ENCODE measurements around the gene MORC3.

DNA sequence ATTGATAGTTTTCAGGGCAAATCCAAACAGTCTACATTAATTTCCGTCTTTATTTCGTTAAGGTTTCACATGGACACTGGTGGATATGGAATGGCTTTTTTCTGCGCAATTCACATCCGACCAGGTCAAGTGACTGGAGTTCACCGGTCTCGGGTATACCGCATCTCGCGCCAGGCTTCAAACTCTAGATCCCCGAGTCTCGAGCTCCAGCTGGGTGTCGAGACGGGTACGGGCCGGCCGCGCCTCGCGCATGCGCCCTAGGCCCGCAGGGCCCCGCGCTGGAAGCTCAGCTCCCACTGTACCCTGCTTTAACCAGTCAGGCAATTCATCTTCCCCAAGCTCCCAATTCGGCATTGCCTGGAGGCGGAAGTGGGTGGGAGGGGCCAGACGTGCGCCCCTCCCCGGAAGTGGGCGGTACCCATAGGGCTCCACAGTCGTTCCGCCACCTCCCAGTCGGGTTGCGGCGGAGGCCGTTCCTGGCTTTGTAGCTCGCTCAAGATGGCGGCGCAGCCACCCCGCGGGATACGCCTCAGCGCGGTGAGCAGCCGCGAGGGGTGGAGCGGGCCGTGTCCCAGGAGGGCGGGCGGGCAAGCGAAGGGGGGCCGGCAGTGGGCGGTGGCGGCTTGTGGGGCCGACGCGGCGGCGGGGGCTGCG lies at the start of gene MORC3:
- TF ChIP-seq ZNF777 (tag by site-specific recombination; IDR thresholded peaks at IDR 0.05; ENCODE audit: borderline replicate concordance), result no peak
- TF ChIP-seq, protein P1, sequence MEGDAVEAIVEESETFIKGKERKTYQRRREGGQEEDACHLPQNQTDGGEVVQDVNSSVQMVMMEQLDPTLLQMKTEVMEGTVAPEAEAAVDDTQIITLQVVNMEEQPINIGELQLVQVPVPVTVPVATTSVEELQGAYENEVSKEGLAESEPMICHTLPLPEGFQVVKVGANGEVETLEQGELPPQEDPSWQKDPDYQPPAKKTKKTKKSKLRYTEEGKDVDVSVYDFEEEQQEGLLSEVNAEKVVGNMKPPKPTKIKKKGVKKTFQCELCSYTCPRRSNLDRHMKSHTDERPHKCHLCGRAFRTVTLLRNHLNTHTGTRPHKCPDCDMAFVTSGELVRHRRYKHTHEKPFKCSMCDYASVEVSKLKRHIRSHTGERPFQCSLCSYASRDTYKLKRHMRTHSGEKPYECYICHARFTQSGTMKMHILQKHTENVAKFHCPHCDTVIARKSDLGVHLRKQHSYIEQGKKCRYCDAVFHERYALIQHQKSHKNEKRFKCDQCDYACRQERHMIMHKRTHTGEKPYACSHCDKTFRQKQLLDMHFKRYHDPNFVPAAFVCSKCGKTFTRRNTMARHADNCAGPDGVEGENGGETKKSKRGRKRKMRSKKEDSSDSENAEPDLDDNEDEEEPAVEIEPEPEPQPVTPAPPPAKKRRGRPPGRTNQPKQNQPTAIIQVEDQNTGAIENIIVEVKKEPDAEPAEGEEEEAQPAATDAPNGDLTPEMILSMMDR (tag by site-specific recombination; IDR thresholded peaks at IDR 0.05), result no peak
- no peak for TF ChIP-seq ZNF571 (tag by site-specific recombination; IDR thresholded peaks at IDR 0.05)
- TF ChIP-seq KLF9 (tag by site-specific recombination; IDR thresholded peaks at IDR 0.05; ENCODE audit: low read depth), result peak; percentile 68; the same call in 1 of the 2 replicates
- 0 out of 2 replicates have a peak, but pooled peaks have one; percentile 3 for TF ChIP-seq GLI4 (tag by site-specific recombination; IDR thresholded peaks at IDR 0.05)
- TF ChIP-seq, protein P2, sequence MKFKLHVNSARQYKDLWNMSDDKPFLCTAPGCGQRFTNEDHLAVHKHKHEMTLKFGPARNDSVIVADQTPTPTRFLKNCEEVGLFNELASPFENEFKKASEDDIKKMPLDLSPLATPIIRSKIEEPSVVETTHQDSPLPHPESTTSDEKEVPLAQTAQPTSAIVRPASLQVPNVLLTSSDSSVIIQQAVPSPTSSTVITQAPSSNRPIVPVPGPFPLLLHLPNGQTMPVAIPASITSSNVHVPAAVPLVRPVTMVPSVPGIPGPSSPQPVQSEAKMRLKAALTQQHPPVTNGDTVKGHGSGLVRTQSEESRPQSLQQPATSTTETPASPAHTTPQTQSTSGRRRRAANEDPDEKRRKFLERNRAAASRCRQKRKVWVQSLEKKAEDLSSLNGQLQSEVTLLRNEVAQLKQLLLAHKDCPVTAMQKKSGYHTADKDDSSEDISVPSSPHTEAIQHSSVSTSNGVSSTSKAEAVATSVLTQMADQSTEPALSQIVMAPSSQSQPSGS (tag by site-specific recombination; IDR thresholded peaks at IDR 0.05; ENCODE audit: low read depth), result no peak
- TF ChIP-seq ZNF623 (tag by site-specific recombination; IDR thresholded peaks at IDR 0.05), result no peak
- no peak for TF ChIP-seq HOXA7 (CRISPR knock-in tag; IDR thresholded peaks at IDR 0.05; ENCODE audit: borderline replicate concordance)
